ENCODE measurements around the gene MTERF2.

The MTERF2 gene

GRCh38 chr12:106987846-106988245 lies 900 bp upstream of the MTERF2 start:
- DNase-seq: peak; percentile 87

GRCh38 chr12:106986135-106986534 lies 811 bp downstream of the MTERF2 start:
- DNase-seq: peak; percentile 39

GRCh38 chr12:106985479-106985878 lies 1.5 kb downstream of the MTERF2 start:
- peak; percentile 60 for DNase-seq

GRCh38 chr12:106984588-106985137 lies 2.3 kb downstream of the MTERF2 start:
- DNase-seq: no peak

- no peak for DNase-seq
These were observed 4.7 kb downstream of the MTERF2 start for GRCh38 chr12:106982229-106982628.

GRCh38 chr12:106981788-106982187 lies 5.2 kb downstream of the MTERF2 start:
- no peak for DNase-seq

GRCh38 chr12:106980944-106981343 lies 6.0 kb downstream of the MTERF2 start:
- DNase-seq: no peak

- peak; percentile 73 for DNase-seq
These were observed 8.7 kb downstream of the MTERF2 start for GRCh38 chr12:106978035-106978800.

GRCh38 chr12:106976668-106977067 lies 10.3 kb downstream of the MTERF2 start:
- peak; percentile 59 for DNase-seq

GRCh38 chr12:106975993-106976658 lies 10.8 kb downstream of the MTERF2 start:
- peak; percentile 82 for DNase-seq

- peak; percentile 78 for DNase-seq
These were observed 11.8 kb downstream of the MTERF2 start for GRCh38 chr12:106975098-106975497.

- DNase-seq: peak; percentile 97
These were observed 12.4 kb downstream of the MTERF2 start for GRCh38 chr12:106974511-106974910.

GRCh38 chr12:106973545-106973944 lies 13.4 kb downstream of the MTERF2 start:
- DNase-seq: peak; percentile 96

GRCh38 chr12:106971065-106971464 lies 15.9 kb downstream of the MTERF2 start:
- DNase-seq: no peak

GRCh38 chr12:106964526-106964925 lies 22.4 kb downstream of the MTERF2 start:
- DNase-seq: no peak

GRCh38 chr12:106962286-106962685 lies 24.7 kb downstream of the MTERF2 start:
- no peak for DNase-seq

- DNase-seq: no peak
These were observed 26.5 kb downstream of the MTERF2 start for GRCh38 chr12:106960443-106960842.

GRCh38 chr12:106957583-106957982 lies 29.4 kb downstream of the MTERF2 start:
- DNase-seq: no peak

GRCh38 chr12:106956048-106956578 lies 30.8 kb downstream of the MTERF2 start:
- DNase-seq: peak; percentile 90

- peak; percentile 98 for DNase-seq
These were observed 31.4 kb downstream of the MTERF2 start, which contains the start of gene TMEM263 for GRCh38 chr12:106955377-106956047. Gene TMEM263 (plus strand): TSS chr12:106955907. CDS start chr12:106967117, 11,210 bp downstream.

- peak; percentile 82 for DNase-seq
These were observed 32.2 kb downstream of the MTERF2 start for GRCh38 chr12:106954462-106955376.
